ENCODE data around the gene AGAP1. TPM values are rescaled to one million over a fixed set of nuclear protein-coding genes. Genes with fewer than 3 reads are reported as not detected.

AGAP1 gene
- total RNA-seq, 4 donors from 2014 or later: 7.2 to 19.6 (median 15.2) TPM

DNA sequence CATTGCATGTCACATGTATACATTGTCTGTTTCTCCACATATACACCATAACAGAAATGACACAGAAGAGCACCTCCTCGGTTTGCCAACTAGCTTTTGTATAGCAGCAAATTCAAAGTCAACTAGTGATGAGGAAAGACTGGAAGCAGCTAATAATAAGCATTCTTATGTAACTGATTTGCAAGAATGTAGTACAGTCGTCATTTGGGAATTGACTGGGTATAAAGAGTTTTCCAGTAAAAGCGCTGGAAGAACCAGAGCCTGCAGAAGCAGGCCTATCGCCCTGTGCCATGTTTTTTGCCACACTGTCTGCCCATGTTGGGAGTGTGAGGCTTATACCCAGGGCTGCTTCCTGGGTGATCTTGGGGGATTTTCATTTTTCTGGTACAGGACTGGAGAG lies 363.8 kb downstream of the AGAP1 start:
- Histone ChIP-seq H3K4me1 (no peaks in the 10 kb centered on the region), H3K27me3 (no peaks in the 10 kb centered on the region), H3K4me3 (no peak overlapping the region), H3K9me3 (no peaks in the 10 kb centered on the region), H3K36me3 (no peaks in the 10 kb centered on the region), H3K27ac (no peak overlapping the region)
- intact Hi-C loops (cut with DNase I): no loop called here
- WGBS, 2 donors: 69 to 89% methylated on average over 4 of the region's 4 CpGs
- DNase-seq: no peak
- TF ChIP-seq POLR2A (IDR thresholded peaks at IDR 0.05): no peak
- TF ChIP-seq, protein P1, sequence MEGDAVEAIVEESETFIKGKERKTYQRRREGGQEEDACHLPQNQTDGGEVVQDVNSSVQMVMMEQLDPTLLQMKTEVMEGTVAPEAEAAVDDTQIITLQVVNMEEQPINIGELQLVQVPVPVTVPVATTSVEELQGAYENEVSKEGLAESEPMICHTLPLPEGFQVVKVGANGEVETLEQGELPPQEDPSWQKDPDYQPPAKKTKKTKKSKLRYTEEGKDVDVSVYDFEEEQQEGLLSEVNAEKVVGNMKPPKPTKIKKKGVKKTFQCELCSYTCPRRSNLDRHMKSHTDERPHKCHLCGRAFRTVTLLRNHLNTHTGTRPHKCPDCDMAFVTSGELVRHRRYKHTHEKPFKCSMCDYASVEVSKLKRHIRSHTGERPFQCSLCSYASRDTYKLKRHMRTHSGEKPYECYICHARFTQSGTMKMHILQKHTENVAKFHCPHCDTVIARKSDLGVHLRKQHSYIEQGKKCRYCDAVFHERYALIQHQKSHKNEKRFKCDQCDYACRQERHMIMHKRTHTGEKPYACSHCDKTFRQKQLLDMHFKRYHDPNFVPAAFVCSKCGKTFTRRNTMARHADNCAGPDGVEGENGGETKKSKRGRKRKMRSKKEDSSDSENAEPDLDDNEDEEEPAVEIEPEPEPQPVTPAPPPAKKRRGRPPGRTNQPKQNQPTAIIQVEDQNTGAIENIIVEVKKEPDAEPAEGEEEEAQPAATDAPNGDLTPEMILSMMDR (IDR thresholded peaks at IDR 0.05): no peak

DNA sequence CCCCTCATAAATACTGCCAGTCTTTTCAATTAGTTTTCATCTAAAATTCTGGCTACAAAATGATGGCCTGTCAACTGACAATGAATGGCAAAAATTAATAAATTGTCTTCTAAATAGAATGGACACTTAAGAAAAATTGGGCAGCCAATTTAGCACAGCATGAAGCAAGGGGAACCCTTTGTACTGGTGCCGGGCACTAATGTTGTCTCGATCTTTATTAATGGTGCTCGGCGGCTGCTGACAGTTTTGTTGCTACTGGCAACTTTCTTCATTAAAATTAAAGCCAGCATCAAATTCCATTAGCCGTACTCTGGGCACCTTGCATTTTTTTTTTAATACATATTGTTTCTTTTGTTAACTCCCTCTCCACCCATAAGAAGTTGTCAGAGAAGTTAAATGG lies 365.0 kb downstream of the AGAP1 start:
- H3K27ac ChIP-seq: no peak overlapping the region
- no peaks in the 10 kb centered on the region for H3K9me3 ChIP-seq
- no peak for DNase-seq
- no peaks in the 10 kb centered on the region for H3K36me3 ChIP-seq
- H3K27me3 ChIP-seq: no peaks in the 10 kb centered on the region
- WGBS, 2 donors: 85 to 88% methylated on average over 5 of the region's 5 CpGs
- no peak overlapping the region for H3K4me3 ChIP-seq
- no peaks in the 10 kb centered on the region for H3K4me1 ChIP-seq
- intact Hi-C loops (cut with DNase I): no loop called here
- no peak for TF ChIP-seq POLR2A (IDR thresholded peaks at IDR 0.05)
- TF ChIP-seq, protein P1 (IDR thresholded peaks at IDR 0.05): no peak

- no peak for DNase-seq
- TF ChIP-seq, protein P1 (IDR thresholded peaks at IDR 0.05): no peak
- no peak for TF ChIP-seq POLR2A (IDR thresholded peaks at IDR 0.05)
- no peak overlapping the region for H3K4me3 ChIP-seq
- H3K27ac ChIP-seq: no peak overlapping the region
- intact Hi-C loops (cut with DNase I): no loop called here
- no peaks in the 10 kb centered on the region for H3K9me3 ChIP-seq
- no peaks in the 10 kb centered on the region for H3K4me1 ChIP-seq
- no peaks in the 10 kb centered on the region for H3K27me3 ChIP-seq
- 80 to 83% methylated on average over 8 of the region's 8 CpGs for WGBS, 2 donors
- no peaks in the 10 kb centered on the region for H3K36me3 ChIP-seq
Observed at GRCh38 chr2:235859651-235860050, 365.8 kb downstream of the AGAP1 start.

DNA sequence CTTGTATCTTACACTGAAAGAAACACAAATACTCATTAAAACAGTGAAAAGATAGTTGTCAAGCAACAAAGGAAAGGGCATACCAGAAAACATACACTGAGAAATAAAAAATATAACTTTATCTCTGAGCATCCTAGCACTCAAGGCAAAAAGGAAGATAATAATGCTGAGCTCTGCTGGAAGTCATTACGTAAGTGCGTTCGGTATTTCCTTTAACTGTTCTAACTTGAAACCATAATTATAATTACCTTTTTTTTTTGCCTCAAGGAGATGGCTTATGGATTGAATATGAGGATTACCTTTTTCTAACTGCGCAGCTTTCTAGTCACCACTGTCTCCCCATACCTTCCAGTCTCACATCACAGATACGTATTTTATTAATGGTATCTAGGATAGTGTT lies 366.3 kb downstream of the AGAP1 start:
- Histone ChIP-seq H3K27ac (no peak overlapping the region), H3K9me3 (no peaks in the 10 kb centered on the region), H3K36me3 (no peaks in the 10 kb centered on the region), H3K4me3 (no peak overlapping the region), H3K4me1 (no peaks in the 10 kb centered on the region), H3K27me3 (no peaks in the 10 kb centered on the region)
- no peak for TF ChIP-seq POLR2A (IDR thresholded peaks at IDR 0.05)
- TF ChIP-seq, protein P1 (IDR thresholded peaks at IDR 0.05): no peak
- 84 to 89% methylated on average over 5 of the region's 5 CpGs for WGBS, 2 donors
- intact Hi-C loops (cut with DNase I): no loop called here
- DNase-seq: no peak

- no peak overlapping the region for H3K27ac ChIP-seq
- no peaks in the 10 kb centered on the region for H3K36me3 ChIP-seq
- no peak for DNase-seq
- WGBS, 2 donors: 79 to 87% methylated on average over 3 of the region's 3 CpGs
- intact Hi-C loops (cut with DNase I): no loop called here
- H3K4me3 ChIP-seq: no peak overlapping the region
- no peaks in the 10 kb centered on the region for H3K9me3 ChIP-seq
- H3K27me3 ChIP-seq: no peaks in the 10 kb centered on the region
- TF ChIP-seq POLR2A (IDR thresholded peaks at IDR 0.05): no peak
- TF ChIP-seq, protein P1 (IDR thresholded peaks at IDR 0.05): no peak
- H3K4me1 ChIP-seq: no peaks in the 10 kb centered on the region
Observed at GRCh38 chr2:235860871-235861270, 367.0 kb downstream of the AGAP1 start.
